Measurements from ENCODE around the gene SLC4A8.

SLC4A8 gene

GRCh38 chr12:51525518-51525917, 100.9 kb downstream of the SLC4A8 start:
- DNase-seq (ENCODE audit: low read depth in 2 of 2): no peak

- DNase-seq (ENCODE audit: low read depth in 2 of 2): no peak
These were observed 103.3 kb downstream of the SLC4A8 start for GRCh38 chr12:51527966-51528365.

- no peak for DNase-seq (ENCODE audit: low read depth in 2 of 2)
These were observed 104.4 kb downstream of the SLC4A8 start for GRCh38 chr12:51528852-51529650.

- no peak for DNase-seq (ENCODE audit: low read depth in 2 of 2)
These were observed 105.0 kb downstream of the SLC4A8 start for GRCh38 chr12:51529651-51529970.

- no peak for DNase-seq (ENCODE audit: low read depth in 2 of 2)
These were observed 105.6 kb downstream of the SLC4A8 start for GRCh38 chr12:51530208-51530607.

GRCh38 chr12:51531284-51531977, 106.8 kb downstream of the SLC4A8 start:
- no peak for DNase-seq (ENCODE audit: low read depth in 2 of 2)

GRCh38 chr12:51531978-51532497, 107.4 kb downstream of the SLC4A8 start:
- peak; percentile 42 to 44 for DNase-seq (ENCODE audit: low read depth in 2 of 2)

- DNase-seq (ENCODE audit: low read depth in 2 of 2): no peak
These were observed 109.2 kb downstream of the SLC4A8 start for GRCh38 chr12:51533799-51534198.

- DNase-seq (ENCODE audit: low read depth in 2 of 2): no peak
These were observed 109.8 kb downstream of the SLC4A8 start for GRCh38 chr12:51534216-51535074.

- no peak for DNase-seq (ENCODE audit: low read depth in 2 of 2)
These were observed 111.5 kb downstream of the SLC4A8 start for GRCh38 chr12:51536159-51536558.

- no peak for DNase-seq (ENCODE audit: low read depth in 2 of 2)
These were observed 113.5 kb downstream of the SLC4A8 start for GRCh38 chr12:51538149-51538548.

GRCh38 chr12:51538599-51538998, 114.0 kb downstream of the SLC4A8 start:
- no peak for DNase-seq (ENCODE audit: low read depth in 2 of 2)

- no peak for DNase-seq (ENCODE audit: low read depth in 2 of 2)
These were observed 116.4 kb downstream of the SLC4A8 start for GRCh38 chr12:51540996-51541395.

GRCh38 chr12:51546097-51546496, 121.5 kb downstream of the SLC4A8 start:
- DNase-seq (ENCODE audit: low read depth in 2 of 2): no peak

- no peak for DNase-seq (ENCODE audit: low read depth in 2 of 2)
These were observed 123.0 kb downstream of the SLC4A8 start for GRCh38 chr12:51547606-51548005.

- DNase-seq (ENCODE audit: low read depth in 2 of 2): no peak
These were observed 123.6 kb downstream of the SLC4A8 start for GRCh38 chr12:51548241-51548640.

GRCh38 chr12:51549637-51550036, 125.0 kb downstream of the SLC4A8 start:
- no peak for DNase-seq (ENCODE audit: low read depth in 2 of 2)

Measured in stimulated activated CD8-positive, alpha-beta memory T cell treated with anti-CD3 and anti-CD28 coated beads, Interleukin-7, amount 100 ng/mL, for 1 hour (primary cell).